Left ventricle myocardium inferior (tissue), 1 donor: ENCODE data around the gene CPNE8. TPM values are rescaled to one million over a fixed set of nuclear protein-coding genes. Genes with fewer than 3 reads are reported as not detected.

ENCODE experiments used
- DNase-seq: peaks from one replicate; pipeline ENCODE4 v3.0.0-alpha.2; 2020
- H3K27ac ChIP-seq: fragments of 200-600 bp; replicated peaks from 2 replicates; pipeline ENCODE4 v1.8.0; 2021
- H3K27me3 ChIP-seq: fragments of 200-600 bp; 2 replicates; pipeline ENCODE4 v1.8.0; 2021; ENCODE audit warnings: low read depth
- H3K36me3 ChIP-seq: fragments of 200-600 bp; 2 replicates; pipeline ENCODE4 v1.8.0; 2021
- H3K4me1 ChIP-seq: fragments of 200-600 bp; 2 replicates; pipeline ENCODE4 v1.8.0; 2021
- H3K4me3 ChIP-seq: fragments of 200-600 bp; 2 replicates; pipeline ENCODE4 v1.8.0; 2021; ENCODE audit warnings: mild to moderate bottlenecking, moderate library complexity
- H3K9me3 ChIP-seq: fragments of 200-600 bp; replicated peaks from 2 replicates; pipeline ENCODE4 v1.8.0; 2021
- intact Hi-C: fragments of 100-400 bp; cut with micrococcal nuclease; formaldehyde crosslinking; loops from one replicate; pipeline ENCODE4 v1.11.0; 2022
- total RNA-seq: library from RNA; stranded (reverse); fragmentation: NEBNext Ultra II Directional; extraction: Animal tissue kit (Norgen Biotek cat#: 25700); gene quantifications from one replicate; pipeline ENCODE4 v1.2.1, GENCODE V29; 2021
- TF ChIP-seq, protein P1 (sequence below): fragments of 200-600 bp; IDR thresholded peaks from 2 replicates; pipeline ENCODE4 v1.8.0; 2021; ENCODE audit warnings: antibody characterized with exemption, mild to moderate bottlenecking, borderline replicate concordance
- donor health status: DM: no; HTN: yes; CAD: no; lungs with severe emphysema.

The CPNE8 gene
- total RNA-seq, 1 donor from 2014 or later = 7.2 TPM

- peak overlapping the region; percentile 79 for H3K4me3 ChIP-seq
These were observed 1.2 kb upstream of the CPNE8 start for GRCh38 chr12:38906482-38907200.

DNA sequence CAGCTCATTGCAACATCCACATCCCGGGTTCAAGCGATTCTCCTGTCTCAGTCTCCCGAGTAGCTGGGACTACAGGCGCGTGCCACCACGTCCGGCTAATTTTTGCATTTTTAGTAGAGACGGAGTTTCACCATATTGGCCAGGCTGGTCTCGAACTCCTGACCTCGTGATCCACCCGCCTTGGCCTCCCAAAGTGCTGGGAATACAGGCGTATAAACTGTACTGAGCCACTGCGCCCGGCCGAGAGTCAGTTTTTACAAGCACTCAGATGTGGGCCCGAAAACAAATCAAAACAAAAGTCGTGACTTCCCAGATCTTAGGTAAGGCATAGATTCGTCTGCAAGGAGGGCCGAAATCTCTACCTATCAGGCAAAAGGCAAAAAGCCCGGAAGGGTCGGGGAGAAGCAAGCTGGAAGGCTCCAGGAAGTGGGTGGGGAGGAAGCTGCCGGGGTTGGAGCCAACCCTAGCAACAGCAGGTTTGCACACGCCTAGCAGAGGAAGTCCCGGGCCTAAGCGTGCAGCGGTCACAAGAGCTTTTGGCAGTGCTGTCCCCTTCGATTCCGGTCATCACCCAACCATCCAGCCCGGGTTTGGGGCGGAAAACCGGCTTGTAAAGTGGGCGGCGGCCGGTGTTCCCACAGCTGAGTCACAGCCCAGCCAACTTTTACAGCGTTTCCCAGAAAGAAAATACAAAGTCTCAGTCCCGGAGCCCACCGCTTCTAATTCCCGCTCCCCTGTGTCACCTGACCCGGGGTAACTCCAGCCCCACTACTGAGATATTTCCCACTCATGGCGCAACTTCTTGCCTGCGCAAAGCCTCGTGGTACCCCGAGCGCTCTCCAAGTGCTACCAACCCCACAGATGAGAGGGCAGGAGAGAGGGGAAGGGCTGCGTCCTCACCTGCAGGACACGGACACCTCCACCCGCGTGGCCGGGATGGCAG is 583 bp downstream of the CPNE8 start:
- Histone ChIP-seq H3K27me3 (no peaks in the 10 kb centered on the region), H3K9me3 (no peaks in the 10 kb centered on the region), H3K4me1 (peaks cover 48% of the 10 kb centered on the region), H3K36me3 (no peaks in the 10 kb centered on the region), H3K4me3 (peak overlapping the region; percentile 79), H3K27ac (peak overlapping the region; percentile 96)
- TF ChIP-seq, protein P1, sequence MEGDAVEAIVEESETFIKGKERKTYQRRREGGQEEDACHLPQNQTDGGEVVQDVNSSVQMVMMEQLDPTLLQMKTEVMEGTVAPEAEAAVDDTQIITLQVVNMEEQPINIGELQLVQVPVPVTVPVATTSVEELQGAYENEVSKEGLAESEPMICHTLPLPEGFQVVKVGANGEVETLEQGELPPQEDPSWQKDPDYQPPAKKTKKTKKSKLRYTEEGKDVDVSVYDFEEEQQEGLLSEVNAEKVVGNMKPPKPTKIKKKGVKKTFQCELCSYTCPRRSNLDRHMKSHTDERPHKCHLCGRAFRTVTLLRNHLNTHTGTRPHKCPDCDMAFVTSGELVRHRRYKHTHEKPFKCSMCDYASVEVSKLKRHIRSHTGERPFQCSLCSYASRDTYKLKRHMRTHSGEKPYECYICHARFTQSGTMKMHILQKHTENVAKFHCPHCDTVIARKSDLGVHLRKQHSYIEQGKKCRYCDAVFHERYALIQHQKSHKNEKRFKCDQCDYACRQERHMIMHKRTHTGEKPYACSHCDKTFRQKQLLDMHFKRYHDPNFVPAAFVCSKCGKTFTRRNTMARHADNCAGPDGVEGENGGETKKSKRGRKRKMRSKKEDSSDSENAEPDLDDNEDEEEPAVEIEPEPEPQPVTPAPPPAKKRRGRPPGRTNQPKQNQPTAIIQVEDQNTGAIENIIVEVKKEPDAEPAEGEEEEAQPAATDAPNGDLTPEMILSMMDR = no peak
- intact Hi-C loops = no loop called here
- DNase-seq = peak; percentile 85

More at GRCh38 chr12:38906482-38907200, 1.2 kb upstream of the CPNE8 start:
- TF ChIP-seq, protein P1 = peak; percentile 94
- Histone ChIP-seq H3K4me1 (peaks cover 48% of the 10 kb centered on the region), H3K27me3 (no peaks in the 10 kb centered on the region), H3K27ac (peak overlapping the region; percentile 96), H3K36me3 (no peaks in the 10 kb centered on the region), H3K9me3 (no peaks in the 10 kb centered on the region)
- intact Hi-C loops = no loop called here
- DNase-seq = peak; percentile 89

DNA sequence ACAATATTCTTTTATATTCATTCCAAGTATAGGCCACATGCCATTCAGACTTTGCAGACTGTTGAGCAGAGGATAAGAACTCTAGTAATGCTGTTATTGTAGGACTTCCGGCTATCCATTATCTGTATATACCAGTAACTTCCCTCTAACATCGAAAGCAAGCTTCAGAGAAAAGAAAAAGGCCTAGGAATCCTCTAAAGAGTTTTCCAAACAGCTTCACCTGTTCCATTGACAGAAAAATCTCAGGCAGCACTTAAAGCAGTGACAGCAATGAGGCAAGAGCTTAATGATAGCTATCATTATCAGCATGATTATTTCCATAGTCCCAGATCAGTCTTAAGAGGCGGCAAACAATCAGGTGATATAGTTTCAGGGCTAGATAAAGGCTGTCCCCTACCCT is 1.8 kb downstream of the CPNE8 start:
- H3K4me3 ChIP-seq = peak overlapping the region; percentile 79
- H3K27ac ChIP-seq = peak overlapping the region; percentile 96
- no peaks in the 10 kb centered on the region for H3K36me3 ChIP-seq
- no peak for DNase-seq
- H3K9me3 ChIP-seq = no peaks in the 10 kb centered on the region
- peaks cover 48% of the 10 kb centered on the region for H3K4me1 ChIP-seq
- TF ChIP-seq, protein P1 = no peak
- H3K27me3 ChIP-seq = no peaks in the 10 kb centered on the region
- intact Hi-C loops = no loop called here

DNA sequence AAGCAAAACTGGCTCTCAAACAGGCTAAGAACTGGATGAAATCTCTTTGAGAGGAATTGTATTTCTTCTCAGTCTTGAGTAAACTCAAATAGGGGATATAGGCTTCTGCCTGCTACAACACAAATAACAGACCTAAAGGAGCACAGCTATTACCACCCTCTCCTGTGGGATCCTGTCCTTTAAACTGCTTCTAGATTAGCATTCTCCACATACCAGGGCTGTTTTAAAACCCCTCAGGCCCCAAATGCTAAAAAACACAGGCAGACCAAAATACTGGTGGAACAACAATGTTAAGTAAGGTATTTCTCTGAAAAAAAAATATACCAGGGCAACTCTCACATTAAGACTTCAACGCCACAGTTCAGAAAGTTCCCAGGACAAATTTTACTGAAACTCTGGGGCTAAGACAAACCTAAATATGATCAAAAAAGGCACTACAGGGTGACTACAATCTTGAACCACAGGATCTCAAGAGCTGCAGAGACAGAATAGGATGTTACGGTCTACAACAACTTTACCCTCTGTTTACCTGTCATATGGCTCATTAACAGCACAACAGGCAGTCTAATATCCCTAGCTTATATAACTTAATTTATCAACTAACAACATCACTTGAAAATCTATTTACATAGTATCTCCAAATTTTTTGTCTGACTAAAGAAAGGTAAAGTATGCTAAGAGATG is 7.2 kb downstream of the CPNE8 start:
- no peaks in the 10 kb centered on the region for H3K36me3 ChIP-seq
- no peak overlapping the region for H3K27ac ChIP-seq
- TF ChIP-seq, protein P1 = no peak
- H3K4me3 ChIP-seq = no peak overlapping the region
- no peaks in the 10 kb centered on the region for H3K9me3 ChIP-seq
- peaks cover 45% of the 10 kb centered on the region for H3K4me1 ChIP-seq
- DNase-seq = no peak
- no peaks in the 10 kb centered on the region for H3K27me3 ChIP-seq
- intact Hi-C loops = no loop called here

- H3K27me3 ChIP-seq = no peaks in the 10 kb centered on the region
- H3K4me1 ChIP-seq = peaks cover 48% of the 10 kb centered on the region
- H3K27ac ChIP-seq = peak overlapping the region; percentile 57
- no peak overlapping the region for H3K4me3 ChIP-seq
- intact Hi-C loops = no loop called here
- no peak for DNase-seq
- TF ChIP-seq, protein P1 = no peak
- no peaks in the 10 kb centered on the region for H3K9me3 ChIP-seq
- H3K36me3 ChIP-seq = no peaks in the 10 kb centered on the region
These were observed 9.9 kb downstream of the CPNE8 start for GRCh38 chr12:38895446-38895845.
